GM18873 (cell line): ENCODE data around the gene CEP85.

Source experiments
- ATAC-seq: cut with Tn5 transposase; IDR thresholded peaks from one replicate; pipeline ENCODE4 v1.9.1; 2021; ENCODE audit warnings: mild to moderate bottlenecking, moderate library complexity, moderate number of reproducible peaks; ENCODE audit not compliant: unreplicated experiment, low FRiP score

CEP85 gene

GRCh38 chr1:26233903-26234643 is at the start of gene CEP85:
Gene CEP85 (plus strand): TSS chr1:26234200. CDS start chr1:26239784, 5,584 bp downstream.
- ATAC-seq: peak; percentile 80

- ATAC-seq: no peak
Measured at GRCh38 chr1:26184883-26185282, 49.1 kb upstream of the CEP85 start.

GRCh38 chr1:26187882-26188281 is 46.1 kb upstream of the CEP85 start:
- no peak for ATAC-seq

- no peak for ATAC-seq
Measured at GRCh38 chr1:26188477-26188876, 45.5 kb upstream of the CEP85 start.

GRCh38 chr1:26189331-26189730 is 44.7 kb upstream of the CEP85 start:
- no peak for ATAC-seq

- ATAC-seq: no peak
Measured at GRCh38 chr1:26189751-26190275, 44.2 kb upstream of the CEP85 start.

GRCh38 chr1:26190373-26190987 is 43.5 kb upstream of the CEP85 start, which contains the start of gene CATSPER4:
Gene CATSPER4 (plus strand): TSS chr1:26190602. CDS start chr1:26190628, 26 bp downstream.
- no peak for ATAC-seq

GRCh38 chr1:26191739-26192138 is 42.3 kb upstream of the CEP85 start:
- no peak for ATAC-seq

- no peak for ATAC-seq
Measured at GRCh38 chr1:26195805-26196204, 38.2 kb upstream of the CEP85 start.

- ATAC-seq: no peak
Measured at GRCh38 chr1:26197301-26197700, 36.7 kb upstream of the CEP85 start.

GRCh38 chr1:26197813-26198212 is 36.2 kb upstream of the CEP85 start:
- ATAC-seq: no peak

- ATAC-seq: no peak
Measured at GRCh38 chr1:26200413-26200812, 33.6 kb upstream of the CEP85 start.

- ATAC-seq: no peak
Measured at GRCh38 chr1:26203642-26204318, 30.2 kb upstream of the CEP85 start.

- ATAC-seq: no peak
Measured at GRCh38 chr1:26210147-26210870, 23.7 kb upstream of the CEP85 start.

- ATAC-seq: no peak
Measured at GRCh38 chr1:26212726-26213125, 21.3 kb upstream of the CEP85 start.

GRCh38 chr1:26213335-26213905 is 20.6 kb upstream of the CEP85 start:
- ATAC-seq: no peak

- no peak for ATAC-seq
Measured at GRCh38 chr1:26215246-26215645, 18.8 kb upstream of the CEP85 start.

- no peak for ATAC-seq
Measured at GRCh38 chr1:26218906-26219494, 15.0 kb upstream of the CEP85 start.

- no peak for ATAC-seq
Measured at GRCh38 chr1:26220199-26220912, 13.6 kb upstream of the CEP85 start.
